NOMO-1 treated with DMSO at 0.1 percent for 48 hours (cell line): ENCODE data around the gene CD3E.

Source experiments
- DNase-seq: peaks from one replicate; lab custom pipeline; 2025; ENCODE audit not compliant: unreplicated experiment; lab: John Stamatoyannopoulos, UW

Gene CD3E

DNA sequence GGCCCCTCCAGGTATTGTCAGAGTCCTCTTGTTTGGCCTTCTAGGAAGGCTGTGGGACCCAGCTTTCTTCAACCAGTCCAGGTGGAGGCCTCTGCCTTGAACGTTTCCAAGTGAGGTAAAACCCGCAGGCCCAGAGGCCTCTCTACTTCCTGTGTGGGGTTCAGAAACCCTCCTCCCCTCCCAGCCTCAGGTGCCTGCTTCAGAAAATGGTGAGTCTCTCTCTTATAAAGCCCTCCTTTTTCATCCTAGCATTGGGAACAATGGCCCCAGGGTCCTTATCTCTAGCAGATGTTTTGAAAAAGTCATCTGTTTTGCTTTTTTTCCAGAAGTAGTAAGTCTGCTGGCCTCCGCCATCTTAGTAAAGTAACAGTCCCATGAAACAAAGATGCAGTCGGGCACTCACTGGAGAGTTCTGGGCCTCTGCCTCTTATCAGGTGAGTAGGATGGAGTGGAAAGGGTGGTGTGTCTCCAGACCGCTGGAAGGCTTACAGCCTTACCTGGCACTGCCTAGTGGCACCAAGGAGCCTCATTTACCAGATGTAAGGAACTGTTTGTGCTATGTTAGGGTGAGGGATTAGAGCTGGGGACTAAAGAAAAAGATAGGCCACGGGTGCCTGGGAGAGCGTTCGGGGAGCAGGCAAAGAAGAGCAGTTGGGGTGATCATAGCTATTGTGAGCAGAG, at the start of gene CD3E:
Gene CD3E, plus strand, starts transcription at position 163 of the 681 bp plus-strand sequence. Its CDS starts 223 bp downstream, at position 386.
- DNase-seq, result no peak

DNA sequence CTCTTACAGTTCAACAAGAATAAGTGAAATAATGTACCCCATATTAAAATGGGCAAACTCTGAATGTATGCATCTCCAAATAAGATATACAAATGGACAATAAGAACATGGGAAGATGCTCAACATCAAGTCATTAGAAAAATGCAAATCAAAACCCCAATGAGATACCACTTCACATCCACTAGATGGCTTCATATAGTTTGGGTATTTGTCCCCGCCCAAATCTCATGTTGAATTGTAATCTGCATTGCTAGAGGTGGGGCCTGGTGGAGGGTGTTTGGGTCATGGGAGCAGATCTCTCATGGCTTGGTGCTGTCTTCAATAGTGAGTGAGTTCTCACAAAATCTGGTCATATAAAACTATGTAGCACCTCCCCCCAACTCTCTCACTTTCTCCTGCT, 46.1 kb upstream of the CD3E start:
- no peak for DNase-seq

GRCh38 chr11:118259138-118259537, 45.4 kb upstream of the CD3E start:
- no peak for DNase-seq

DNA sequence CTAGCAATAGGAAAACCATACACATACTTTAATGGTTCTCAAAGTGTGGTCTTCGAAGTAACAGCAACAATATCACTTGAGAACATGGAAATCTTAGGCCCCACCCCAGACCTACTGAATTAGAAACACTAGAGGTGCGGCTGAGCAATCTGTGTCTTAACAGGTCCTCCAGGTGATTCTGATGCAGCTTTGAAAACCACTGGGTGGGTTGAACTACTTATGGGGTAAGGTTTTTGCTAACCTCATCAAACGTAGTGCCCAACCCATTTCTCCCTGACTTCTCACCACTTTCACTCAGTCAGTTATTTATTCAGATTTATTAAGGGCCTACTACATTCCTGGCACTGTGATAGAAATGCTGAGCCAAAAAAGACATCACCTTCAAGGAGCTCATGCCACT, 44.2 kb upstream of the CD3E start:
- DNase-seq, result no peak

- DNase-seq, result no peak
These were observed 41.4 kb upstream of the CD3E start for GRCh38 chr11:118263112-118263511.

DNA sequence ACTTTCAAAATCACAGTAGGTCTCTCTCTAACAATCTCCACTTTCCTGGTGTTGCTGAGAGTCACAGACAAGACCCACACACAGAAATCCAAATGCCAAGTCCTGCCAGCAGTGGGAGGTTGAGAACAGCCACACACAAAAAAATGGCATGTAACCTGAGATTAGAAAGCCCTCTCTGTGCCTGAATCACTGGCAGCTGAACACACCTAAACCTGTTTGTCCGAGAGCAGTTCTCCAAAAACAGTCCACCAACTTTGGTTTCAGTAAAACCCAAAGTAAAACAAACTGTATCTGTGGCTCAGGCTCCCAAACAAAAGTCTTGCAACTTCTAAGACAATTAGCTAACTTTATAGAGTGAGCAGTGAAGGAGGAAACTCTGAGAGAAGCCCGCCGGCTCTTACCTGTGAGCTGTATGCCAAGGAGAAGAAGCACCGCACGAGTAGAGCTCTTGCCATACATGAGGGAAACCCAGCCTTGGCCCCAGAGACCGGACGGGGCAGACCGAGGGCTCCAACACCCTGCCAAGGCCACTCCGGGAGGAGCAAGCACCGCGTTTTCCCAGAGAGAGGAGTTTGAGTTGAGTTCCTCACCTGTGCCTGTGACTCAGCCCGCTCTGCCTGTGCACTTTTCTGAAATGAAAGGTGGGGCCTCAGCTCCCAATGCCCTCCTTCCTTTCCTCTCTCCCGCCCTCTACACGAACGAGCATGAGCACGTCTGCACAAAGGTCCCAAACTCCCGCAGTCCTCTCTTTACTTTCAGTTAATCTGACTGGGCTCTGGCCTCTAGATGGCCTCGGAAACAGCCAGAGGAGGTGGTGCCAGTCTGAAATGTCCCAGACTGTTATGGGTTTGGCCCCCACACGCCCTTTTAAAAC, 40.6 kb upstream of the CD3E start, which contains the start of gene MPZL2:
Gene MPZL2, minus strand, starts transcription at position 603 of the 874 bp plus-strand sequence. Its CDS starts 144 bp downstream, at position 459.
- no peak for DNase-seq

DNA sequence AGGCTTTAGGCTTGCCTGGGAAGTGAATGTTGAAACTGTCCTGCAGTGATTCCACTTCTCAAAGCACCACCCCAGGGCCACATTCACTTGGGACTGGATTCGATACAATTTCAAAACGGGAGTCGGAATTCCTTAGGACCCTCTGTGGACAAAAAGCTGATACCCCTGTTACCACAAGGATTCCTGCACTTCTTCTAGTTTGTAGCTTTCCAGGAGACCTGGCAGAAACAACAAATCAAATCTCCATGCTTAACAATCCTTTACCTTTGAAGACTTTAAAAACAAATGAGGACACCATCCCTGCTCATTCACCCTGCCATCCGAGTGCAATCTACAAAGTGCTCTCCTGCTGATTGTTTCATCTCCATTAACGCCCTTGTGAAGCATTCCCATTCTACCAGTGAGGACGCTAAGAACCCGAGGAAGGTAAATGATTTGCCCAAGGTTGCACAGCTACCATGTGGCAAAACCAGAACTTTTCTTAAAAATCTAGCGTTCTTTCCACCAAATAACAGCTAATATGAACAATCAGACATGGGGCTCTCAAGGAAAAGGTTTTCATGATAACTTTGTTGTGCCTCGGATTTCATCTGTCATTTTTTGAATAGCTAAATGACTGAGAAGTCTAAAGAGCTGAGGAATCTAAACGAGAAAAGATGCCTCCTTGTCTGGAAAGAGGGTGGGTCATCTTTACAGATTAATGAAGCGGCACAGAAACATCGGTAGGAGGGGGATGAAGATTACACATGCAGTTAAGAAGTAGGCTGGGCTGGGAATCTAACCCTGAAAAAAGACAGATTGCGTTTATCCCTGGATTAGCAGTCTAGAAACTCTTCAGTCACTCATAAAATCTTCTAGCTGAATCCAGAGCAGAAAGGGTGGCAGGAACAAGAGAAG, 39.7 kb upstream of the CD3E start:
- no peak for DNase-seq

DNA sequence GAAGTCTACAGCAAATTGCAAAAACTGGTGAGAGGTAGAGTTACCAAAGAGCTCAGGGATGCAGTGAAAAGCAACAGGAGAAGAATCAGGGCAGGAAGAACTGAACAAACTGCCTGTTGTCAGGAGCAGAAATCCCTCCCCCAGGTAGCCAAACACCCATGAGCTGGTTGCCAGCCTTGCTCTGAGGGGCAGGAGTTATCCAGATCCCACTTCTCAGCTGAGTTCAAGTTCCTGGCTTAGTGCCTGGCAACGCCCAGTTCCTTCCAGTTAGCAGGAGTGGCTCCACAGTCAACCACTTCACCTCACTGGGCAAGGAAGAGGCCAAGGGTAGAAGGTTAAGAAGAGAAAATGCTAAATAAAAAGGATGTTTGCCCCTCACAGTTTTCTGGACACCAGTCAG, 38.6 kb upstream of the CD3E start:
- no peak for DNase-seq

GRCh38 chr11:118267486-118267885, 37.0 kb upstream of the CD3E start:
- DNase-seq, result no peak

GRCh38 chr11:118272001-118272400, 32.5 kb upstream of the CD3E start:
- no peak for DNase-seq

GRCh38 chr11:118274186-118274585, 30.3 kb upstream of the CD3E start:
- DNase-seq, result no peak

DNA sequence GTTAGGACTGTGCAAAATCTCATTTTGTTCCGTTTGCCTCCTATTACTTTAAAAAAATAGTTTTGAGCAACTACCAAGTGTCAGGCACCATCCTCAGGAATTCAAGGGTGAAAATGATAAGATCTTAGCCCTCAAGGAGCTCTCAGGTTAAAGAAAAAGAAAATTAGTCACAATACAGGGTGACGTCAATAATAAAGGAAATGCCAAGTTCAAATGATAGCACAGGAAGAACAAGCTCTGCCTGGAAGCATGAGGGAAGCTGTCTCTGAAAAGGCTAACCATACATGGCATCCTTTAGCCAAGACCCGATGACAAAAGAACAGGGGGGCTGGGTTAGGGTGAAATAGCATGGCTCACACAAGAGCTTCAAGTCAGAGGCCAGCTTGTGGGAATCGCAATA, 29.4 kb upstream of the CD3E start:
- no peak for DNase-seq

GRCh38 chr11:118276422-118276821, 28.1 kb upstream of the CD3E start:
- no peak for DNase-seq

- no peak for DNase-seq
These were observed 27.2 kb upstream of the CD3E start for GRCh38 chr11:118277312-118277711.

DNA sequence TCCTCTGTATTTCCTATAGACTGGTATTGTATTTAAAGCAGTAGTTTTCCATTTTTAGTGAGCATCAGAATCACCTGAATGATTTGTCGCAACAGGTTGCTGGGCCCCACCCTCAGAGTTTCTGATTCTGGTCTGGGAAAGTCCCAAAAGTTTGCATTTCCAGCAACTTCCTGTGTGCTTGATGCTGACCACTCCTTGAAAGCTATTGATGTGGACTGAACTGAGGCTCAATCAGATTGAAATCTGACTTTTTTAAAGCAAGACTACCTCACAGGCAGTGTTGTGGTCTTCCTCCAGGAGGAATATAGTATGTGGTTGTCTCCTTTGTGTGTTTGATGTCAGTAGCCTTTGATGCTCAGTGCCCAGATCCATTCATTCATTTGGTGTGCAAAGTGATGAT, 23.2 kb upstream of the CD3E start:
- DNase-seq, result no peak

- no peak for DNase-seq
These were observed 21.9 kb upstream of the CD3E start for GRCh38 chr11:118282606-118283005.

DNA sequence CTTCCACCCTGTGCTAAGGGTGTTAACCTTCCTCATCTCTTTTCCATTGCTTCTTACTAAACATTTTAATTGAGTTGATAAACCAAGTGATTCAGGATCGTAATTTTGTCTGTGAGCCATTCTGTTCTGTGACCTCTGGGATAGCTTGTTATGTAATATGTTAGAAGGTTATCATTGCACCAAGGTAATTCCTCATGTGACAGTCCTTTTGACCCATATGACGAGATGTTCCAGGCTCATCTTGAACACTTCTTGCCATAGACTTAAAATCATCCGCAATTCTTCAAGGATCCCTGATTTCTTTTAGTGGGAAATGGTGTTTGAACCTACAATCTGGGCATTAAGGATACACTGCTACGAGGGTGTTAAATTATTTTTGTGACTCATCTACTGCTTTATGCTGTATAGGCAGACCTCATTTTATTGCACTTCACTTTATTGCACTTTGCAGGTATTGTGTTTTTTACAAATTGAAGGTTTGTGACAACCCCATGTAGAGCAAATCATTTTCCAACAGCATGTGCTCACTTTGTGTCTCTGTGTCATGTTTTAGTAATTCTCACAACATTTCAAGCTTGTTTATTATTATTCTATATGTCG, 21.4 kb upstream of the CD3E start:
- no peak for DNase-seq

GRCh38 chr11:118283756-118284350, 20.7 kb upstream of the CD3E start:
- no peak for DNase-seq

- DNase-seq, result no peak
These were observed 18.0 kb upstream of the CD3E start for GRCh38 chr11:118286545-118286944.

DNA sequence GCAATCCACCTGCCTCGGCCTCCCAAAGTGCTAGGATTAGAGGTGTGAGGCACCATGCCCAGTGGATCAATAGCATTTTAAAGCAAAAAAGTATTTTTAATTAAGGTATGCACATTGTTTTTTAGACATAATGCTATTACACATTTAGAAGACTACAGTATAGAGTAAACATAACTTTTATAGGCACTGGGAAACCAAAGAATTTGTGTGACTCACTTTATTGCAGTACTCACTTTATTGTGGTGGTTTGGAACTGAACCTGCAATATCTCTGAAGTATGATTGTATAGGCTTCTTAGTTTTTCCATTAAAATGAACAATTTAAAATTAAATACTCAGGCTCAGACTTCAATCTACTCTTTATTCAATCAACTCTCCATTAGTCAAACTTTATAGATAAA, 17.5 kb upstream of the CD3E start:
- DNase-seq, result no peak
